T-cell (primary cell): ENCODE data around the gene LARGE1. TPM values are rescaled to one million over a fixed set of nuclear protein-coding genes. Genes with fewer than 3 reads are reported as not detected.

ENCODE experiments used
- ATAC-seq, 4 experiments: fragments of 200-7000 bp in 3 of 4; fragments of 150-1000 bp in 1 of 4; cut with Tn5 transposase; replicated peaks in 1 of 4; 1 replicate in 3 of 4; 2 replicates in 1 of 4; pipeline ENCODE4 v1.10.0; 2021; ENCODE audit warnings: moderate library complexity in 3 of 4, mild to moderate bottlenecking in 2 of 4, moderate number of reproducible peaks in 1 of 4
- CTCF ChIA-PET, 2 donors: fragments of 300-600 bp; sonication (Branson Sonifier 250); formaldehyde crosslinking; loops; one replicate each; lab custom pipeline; 2022; ENCODE audit warnings: antibody characterized with exemption in 2 of 2; lab: Charles Lee
- POLR2A ChIA-PET, 2 donors: fragments of 300-600 bp; sonication (Branson Sonifier 250); formaldehyde crosslinking; loops; one replicate each; lab custom pipeline; 2022; ENCODE audit warnings: antibody characterized with exemption in 2 of 2; lab: Charles Lee
- DNase-seq, 35 experiments: peaks; one replicate each; pipeline versions ENCODE4 v3.0.0 to v3.0.0-alpha.2; 2013 to 2023
- H3K27ac ChIP-seq: one replicate; pipeline ENCODE4 v1.5.1; 2013; ENCODE audit warnings: low read length
- H3K27me3 ChIP-seq, 2 experiments: replicated peaks in 1 of 2; 1 replicate in 1 of 2; 2 replicates in 1 of 2; pipeline versions ENCODE4 v1.6.1 to v1.7.0; 2013; ENCODE audit warnings: low read length in 1 of 2, mixed read lengths in 1 of 2; ENCODE audit not compliant: control insufficient read depth in 2 of 2, insufficient read depth in 2 of 2; ENCODE audit errors: extremely low read depth in 1 of 2
- H3K36me3 ChIP-seq, 2 donors: 1 replicate in 1 of 2; 2 replicates in 1 of 2; pipeline versions ENCODE4 v1.6.1 to v1.7.0; 2013; ENCODE audit warnings: low read length in 1 of 2; ENCODE audit not compliant: control insufficient read depth in 2 of 2, insufficient read depth in 1 of 2; ENCODE audit errors: extremely low read depth in 1 of 2
- H3K4me1 ChIP-seq, 2 experiments: 1 replicate in 1 of 2; 2 replicates in 1 of 2; pipeline versions ENCODE4 v1.6.1 to v1.7.0; 2013; ENCODE audit warnings: low read length in 2 of 2, mixed read lengths in 1 of 2; ENCODE audit not compliant: insufficient read depth in 2 of 2, control insufficient read depth in 1 of 2; ENCODE audit errors: extremely low read depth in 1 of 2
- H3K4me3 ChIP-seq, 2 donors: 1 replicate in 1 of 2; 2 replicates in 1 of 2; pipeline versions ENCODE4 v1.5.1 to v1.7.0; 2013; ENCODE audit warnings: mild to moderate bottlenecking in 2 of 2, low read length in 1 of 2, moderate library complexity in 1 of 2; ENCODE audit not compliant: control insufficient read depth in 1 of 2; ENCODE audit errors: extremely low read depth in 1 of 2
- H3K9me3 ChIP-seq: 2 replicates; pipeline ENCODE4 v1.7.0; 2013
- H3K27ac Mint-ChIP-seq, 2 donors: one replicate each; pipeline ENCODE4 v1.8.0; 2020 to 2021; ENCODE audit warnings: mild to moderate bottlenecking in 2 of 2, mixed read lengths in 2 of 2
- H3K27me3 Mint-ChIP-seq, 2 donors: one replicate each; pipeline ENCODE4 v1.8.0; 2021 to 2022; ENCODE audit warnings: mixed read lengths in 2 of 2
- H3K36me3 Mint-ChIP-seq: one replicate; pipeline ENCODE4 v1.8.0; 2021; ENCODE audit warnings: mixed read lengths
- H3K4me1 Mint-ChIP-seq, 3 donors: one replicate each; pipeline ENCODE4 v1.8.0; 2020 to 2022; ENCODE audit warnings: mixed read lengths in 3 of 3, mild to moderate bottlenecking in 1 of 3
- H3K4me3 Mint-ChIP-seq, 3 donors: one replicate each; pipeline ENCODE4 v1.8.0; 2020 to 2022; ENCODE audit warnings: mild to moderate bottlenecking in 3 of 3, mixed read lengths in 3 of 3, moderate library complexity in 3 of 3
- H3K9me3 Mint-ChIP-seq, 3 donors: one replicate each; pipeline ENCODE4 v1.8.0; 2020 to 2022; ENCODE audit warnings: mixed read lengths in 3 of 3
- WGBS: methylation state at CpG from one replicate; pipeline ENCODE4 v1.1.5; 2013; ENCODE audit warnings: missing lambda C conversion rate; ENCODE audit not compliant: insufficient coverage; 5-methylcytosine and 5-hydroxymethylcytosine counted together
- total RNA-seq, 35 experiments: library from RNA in 6 of 35; stranded (reverse) in 6 of 35; fragments of 120-200 nt in 1 of 35; gene quantifications; one replicate each; pipeline versions ENCODE4 v1.2.1 to v1.2.4 and lab custom pipeline; 2013 to 2026

Gene LARGE1
- total RNA-seq, 5 donors from 2014 or later (not counting 1 experiment from before 2014, with no cell fraction given) = 0.53 to 6.1 (median 3.0) TPM

- H3K27me3 Mint-ChIP-seq = no peaks in the 10 kb centered on the region
- WGBS = 32% methylated on average over 3 of the region's 4 CpGs
- Histone ChIP-seq H3K9me3 (no peaks in the 10 kb centered on the region), H3K4me1 (peaks cover 2 to 5% of the 10 kb centered on the region in 2 experiments), H3K36me3 (no peaks in the 10 kb centered on the region), H3K4me3 (no peak overlapping the region), H3K27ac (no peak overlapping the region), H3K27me3 (no peaks in the 10 kb centered on the region)
- ChIA-PET CTCF (no interaction called here), POLR2A (no interaction called here)
- peak in 6 of 35 experiments; percentile 0 to 45 (median 2) for DNase-seq
- H3K36me3 Mint-ChIP-seq = no peaks in the 10 kb centered on the region
- H3K4me1 Mint-ChIP-seq = peaks cover 3 to 6% (median 5%) of the 10 kb centered on the region in 3 donors
- H3K9me3 Mint-ChIP-seq = peaks cover 3 to 12% (median 7%) of the 10 kb centered on the region in 3 donors
- peak overlapping the region; percentile 1 to 75 for H3K27ac Mint-ChIP-seq
- ATAC-seq = peak; percentile 23 to 65 (median 48)
- H3K4me3 Mint-ChIP-seq = peak overlapping the region in 1 of 3 donors; percentile 41
These were observed 428.0 kb downstream of the LARGE1 start for GRCh38 chr22:33492210-33492651.

DNA sequence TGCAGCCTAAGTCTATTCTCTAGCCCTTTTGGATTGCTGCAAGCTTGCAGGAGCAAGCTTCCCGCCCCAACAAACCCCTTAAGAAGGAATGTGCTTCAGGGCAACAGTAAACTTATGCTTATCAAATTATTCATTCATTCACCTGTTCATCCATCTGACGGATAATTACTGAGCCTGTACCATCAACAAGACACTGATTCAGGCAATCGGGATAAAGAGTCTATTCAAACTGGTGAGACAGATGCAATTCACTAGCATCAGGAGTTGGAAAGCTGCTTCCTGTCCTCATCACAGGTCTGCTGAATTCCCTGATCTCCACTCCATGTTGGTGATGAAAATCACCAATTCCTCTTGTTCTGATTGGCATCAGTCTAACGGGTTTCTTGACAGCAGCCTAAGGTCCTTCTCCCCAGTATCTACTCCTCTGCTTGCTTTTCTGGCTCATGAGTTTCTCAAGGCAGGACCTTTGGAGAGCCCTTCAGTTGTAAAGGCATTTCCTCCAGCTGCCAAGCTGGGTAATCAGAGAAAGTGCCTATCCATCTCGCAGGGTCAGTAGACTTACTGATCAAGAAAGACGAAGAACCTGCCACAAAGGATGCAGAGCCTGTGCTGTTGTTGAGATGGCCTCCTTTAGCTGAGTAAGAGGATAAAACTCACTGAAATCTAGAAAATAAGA is 433.1 kb downstream of the LARGE1 start:
- H3K4me3 Mint-ChIP-seq = no peak overlapping the region
- Histone ChIP-seq H3K27ac (no peak overlapping the region), H3K4me1 (peaks cover 0 to 3% of the 10 kb centered on the region in 2 experiments), H3K36me3 (no peaks in the 10 kb centered on the region), H3K4me3 (no peak overlapping the region), H3K9me3 (no peaks in the 10 kb centered on the region), H3K27me3 (no peaks in the 10 kb centered on the region)
- CTCF ChIA-PET = no interaction called here
- peaks cover 3 to 4% (median 3%) of the 10 kb centered on the region in 3 donors for H3K9me3 Mint-ChIP-seq
- H3K36me3 Mint-ChIP-seq = no peaks in the 10 kb centered on the region
- POLR2A ChIA-PET = no interaction called here
- peaks cover 0 to 7% of the 10 kb centered on the region in 2 donors for H3K27me3 Mint-ChIP-seq
- DNase-seq = no peak
- H3K27ac Mint-ChIP-seq = no peak overlapping the region
- ATAC-seq = no peak
- H3K4me1 Mint-ChIP-seq = peaks cover 0 to 4% (median under 1%) of the 10 kb centered on the region in 3 donors
- 73% methylated on average over 6 of the region's 6 CpGs for WGBS

- no peak for ATAC-seq
- no peak overlapping the region for H3K27ac ChIP-seq
- no peak overlapping the region for H3K27ac Mint-ChIP-seq
- H3K9me3 Mint-ChIP-seq = peaks cover 0 to 4% (median 0%) of the 10 kb centered on the region in 3 donors
- ChIA-PET CTCF (no interaction called here), POLR2A (no interaction called here)
- H3K4me3 Mint-ChIP-seq = no peak overlapping the region
- H3K4me3 ChIP-seq = no peak overlapping the region
- H3K27me3 Mint-ChIP-seq = peaks cover 0 to 7% of the 10 kb centered on the region in 2 donors
- no peaks in the 10 kb centered on the region for H3K27me3 ChIP-seq
- DNase-seq = no peak
- H3K9me3 ChIP-seq = no peaks in the 10 kb centered on the region
- WGBS = 83% methylated on average over 2 of the region's 5 CpGs
- H3K36me3 ChIP-seq = no peaks in the 10 kb centered on the region
- H3K4me1 ChIP-seq = no peaks in the 10 kb centered on the region
- H3K36me3 Mint-ChIP-seq = no peaks in the 10 kb centered on the region
- H3K4me1 Mint-ChIP-seq = no peaks in the 10 kb centered on the region
These were observed 438.7 kb downstream of the LARGE1 start for GRCh38 chr22:33481550-33481949.

DNA sequence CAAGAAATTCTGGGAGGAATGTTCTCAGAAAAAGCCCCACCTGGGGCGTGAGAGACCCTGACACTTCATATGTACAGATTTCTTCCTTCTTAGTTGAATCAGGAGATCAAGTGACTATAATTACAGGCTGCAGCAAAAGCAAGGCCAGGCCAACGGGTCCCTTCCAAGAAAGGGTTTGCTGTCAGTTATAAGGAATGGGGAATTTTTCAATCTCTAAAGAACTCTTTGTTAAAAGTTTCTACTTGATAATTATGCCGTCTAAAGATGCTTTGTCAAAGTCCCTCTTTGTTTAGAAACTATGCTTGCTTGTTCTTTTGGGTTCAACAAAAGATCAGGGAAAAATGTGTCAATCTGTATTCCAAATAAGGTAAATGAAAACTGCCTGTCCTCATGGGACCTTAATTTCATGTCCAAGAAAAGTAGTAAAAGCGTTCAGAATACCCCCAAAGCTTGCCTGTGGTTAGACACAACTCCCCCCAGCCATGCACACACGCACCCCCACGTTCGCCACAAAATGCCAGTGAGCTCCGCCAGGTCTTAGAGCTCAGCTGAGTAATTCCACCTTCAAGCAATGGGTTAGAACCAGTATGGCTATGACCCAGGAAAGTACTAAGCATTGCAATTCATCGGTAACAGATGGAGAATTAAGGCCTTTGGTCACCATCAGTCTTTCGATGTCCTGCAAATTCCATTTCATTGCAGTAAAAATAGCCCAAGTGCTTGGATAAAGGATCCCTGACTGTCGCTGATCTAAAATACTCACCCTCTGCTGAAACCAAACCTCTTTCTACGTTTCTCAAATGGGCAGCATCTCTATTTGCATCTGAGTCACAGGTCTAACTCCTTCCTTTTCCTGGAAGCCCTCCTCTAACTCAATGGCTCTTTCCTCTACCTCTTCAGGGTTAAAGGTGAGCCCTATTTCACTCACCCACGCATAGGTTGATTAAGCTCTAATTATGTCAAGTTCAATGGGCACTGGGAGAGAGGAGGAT is 442.9 kb downstream of the LARGE1 start:
- ChIA-PET POLR2A (no interaction called here), CTCF (no interaction called here)
- no peaks in the 10 kb centered on the region for H3K4me1 ChIP-seq
- H3K9me3 ChIP-seq = no peaks in the 10 kb centered on the region
- H3K4me3 ChIP-seq = no peak overlapping the region
- no peaks in the 10 kb centered on the region for H3K27me3 ChIP-seq
- ATAC-seq = no peak
- no peaks in the 10 kb centered on the region for H3K27me3 Mint-ChIP-seq
- H3K4me1 Mint-ChIP-seq = no peaks in the 10 kb centered on the region
- no peak for DNase-seq
- no peaks in the 10 kb centered on the region for H3K36me3 Mint-ChIP-seq
- 71% methylated on average over 11 of the region's 13 CpGs for WGBS
- no peak overlapping the region for H3K27ac ChIP-seq
- no peak overlapping the region for H3K4me3 Mint-ChIP-seq
- H3K27ac Mint-ChIP-seq = no peak overlapping the region
- peaks cover 0 to 6% (median 4%) of the 10 kb centered on the region in 3 donors for H3K9me3 Mint-ChIP-seq
- no peaks in the 10 kb centered on the region for H3K36me3 ChIP-seq

DNA sequence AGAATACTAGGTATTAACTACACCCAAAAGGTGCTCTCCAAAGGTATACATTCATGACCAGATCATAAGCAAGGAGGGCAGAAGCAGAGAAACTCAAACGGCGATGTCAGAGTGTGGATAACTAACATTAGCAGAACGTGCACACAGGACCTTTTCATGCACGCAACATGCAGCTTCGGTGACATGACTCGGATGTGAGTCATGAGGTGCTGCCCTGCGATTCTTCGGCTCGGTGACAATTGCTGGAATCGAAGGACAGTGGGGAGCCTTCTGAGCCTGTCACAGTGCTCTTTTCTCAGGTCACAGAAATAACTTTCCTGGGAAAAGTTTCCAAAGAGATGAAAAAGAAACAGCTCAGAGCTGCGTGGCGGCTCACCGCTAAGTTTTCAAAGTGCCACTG is 443.6 kb downstream of the LARGE1 start:
- 93% methylated on average over 11 of the region's 13 CpGs for WGBS
- CTCF ChIA-PET = no interaction called here
- Mint-ChIP-seq H3K27me3 (peaks cover 0 to 3% of the 10 kb centered on the region in 2 donors), H3K9me3 (peaks cover 0 to 6% (median 4%) of the 10 kb centered on the region in 3 donors), H3K36me3 (no peaks in the 10 kb centered on the region), H3K4me3 (no peak overlapping the region), H3K4me1 (no peaks in the 10 kb centered on the region), H3K27ac (no peak overlapping the region)
- Histone ChIP-seq H3K27ac (no peak overlapping the region), H3K9me3 (no peaks in the 10 kb centered on the region), H3K27me3 (no peaks in the 10 kb centered on the region), H3K4me3 (no peak overlapping the region), H3K4me1 (no peaks in the 10 kb centered on the region), H3K36me3 (no peaks in the 10 kb centered on the region)
- POLR2A ChIA-PET = no interaction called here
- DNase-seq (no peak), ATAC-seq (no peak)

- Mint-ChIP-seq H3K4me3 (no peak overlapping the region), H3K9me3 (peaks cover 0 to 6% (median 4%) of the 10 kb centered on the region in 3 donors), H3K27ac (no peak overlapping the region), H3K4me1 (no peaks in the 10 kb centered on the region), H3K27me3 (peaks cover 0 to 3% of the 10 kb centered on the region in 2 donors), H3K36me3 (no peaks in the 10 kb centered on the region)
- no peaks in the 10 kb centered on the region for H3K27me3 ChIP-seq
- no CpG with 5 or more reads among the region's 4 CpGs for WGBS
- CTCF ChIA-PET = no interaction called here
- no peaks in the 10 kb centered on the region for H3K9me3 ChIP-seq
- POLR2A ChIA-PET = no interaction called here
- DNase-seq (no peak), ATAC-seq (no peak)
- H3K4me1 ChIP-seq = no peaks in the 10 kb centered on the region
- no peaks in the 10 kb centered on the region for H3K36me3 ChIP-seq
- no peak overlapping the region for H3K27ac ChIP-seq
- no peak overlapping the region for H3K4me3 ChIP-seq
These were observed 444.1 kb downstream of the LARGE1 start for GRCh38 chr22:33476206-33476605.
